ENCODE results near the gene CLEC18A.

DNA sequence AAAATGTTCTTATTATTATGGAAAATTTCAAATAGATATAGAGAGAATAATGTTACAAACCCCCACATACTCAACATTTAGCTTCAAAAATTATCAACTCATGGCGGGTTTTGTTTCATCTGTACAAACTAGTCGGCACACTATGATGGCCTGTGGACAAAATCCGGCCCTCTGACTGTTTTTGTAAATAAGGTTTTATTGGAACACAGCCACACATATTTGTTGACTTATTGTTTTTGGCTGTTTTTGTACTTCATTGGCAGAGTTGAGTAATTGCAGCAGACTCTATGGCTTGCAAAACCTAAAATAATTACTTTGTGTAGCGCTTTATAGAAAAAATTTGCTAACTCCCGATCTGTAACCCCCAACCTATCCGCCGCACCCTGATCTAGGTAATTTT lies 41.4 kb upstream of the CLEC18A start:
- TF ChIP-seq, protein P1, sequence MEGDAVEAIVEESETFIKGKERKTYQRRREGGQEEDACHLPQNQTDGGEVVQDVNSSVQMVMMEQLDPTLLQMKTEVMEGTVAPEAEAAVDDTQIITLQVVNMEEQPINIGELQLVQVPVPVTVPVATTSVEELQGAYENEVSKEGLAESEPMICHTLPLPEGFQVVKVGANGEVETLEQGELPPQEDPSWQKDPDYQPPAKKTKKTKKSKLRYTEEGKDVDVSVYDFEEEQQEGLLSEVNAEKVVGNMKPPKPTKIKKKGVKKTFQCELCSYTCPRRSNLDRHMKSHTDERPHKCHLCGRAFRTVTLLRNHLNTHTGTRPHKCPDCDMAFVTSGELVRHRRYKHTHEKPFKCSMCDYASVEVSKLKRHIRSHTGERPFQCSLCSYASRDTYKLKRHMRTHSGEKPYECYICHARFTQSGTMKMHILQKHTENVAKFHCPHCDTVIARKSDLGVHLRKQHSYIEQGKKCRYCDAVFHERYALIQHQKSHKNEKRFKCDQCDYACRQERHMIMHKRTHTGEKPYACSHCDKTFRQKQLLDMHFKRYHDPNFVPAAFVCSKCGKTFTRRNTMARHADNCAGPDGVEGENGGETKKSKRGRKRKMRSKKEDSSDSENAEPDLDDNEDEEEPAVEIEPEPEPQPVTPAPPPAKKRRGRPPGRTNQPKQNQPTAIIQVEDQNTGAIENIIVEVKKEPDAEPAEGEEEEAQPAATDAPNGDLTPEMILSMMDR (IDR thresholded peaks at IDR 0.05): no peak
- TF ChIP-seq POLR2A (IDR thresholded peaks at IDR 0.05): no peak
